Ovary (tissue), 9 donors: ENCODE data around the gene JAG2. TPM values are rescaled to one million over a fixed set of nuclear protein-coding genes. Genes with fewer than 3 reads are reported as not detected.

Experiments
- DNase-seq, 5 donors: peaks; one replicate each; pipeline ENCODE4 v3.0.0-alpha.2; 2019 to 2020
- H3K27ac ChIP-seq, 2 donors: fragments of 200-600 bp; one replicate each; pipeline versions ENCODE4 v1.5.1 to v1.8.0; 2019 to 2022
- H3K27me3 ChIP-seq: fragments of 200-600 bp; one replicate; pipeline ENCODE4 v1.8.0; 2022
- H3K36me3 ChIP-seq: fragments of 200-600 bp; sonication (generic); one replicate; pipeline ENCODE4 v1.5.1; 2019
- H3K4me1 ChIP-seq: one replicate; pipeline ENCODE4 v1.8.1; 2013; ENCODE audit warnings: mild to moderate bottlenecking, moderate library complexity; ENCODE audit not compliant: insufficient read depth
- H3K4me3 ChIP-seq: fragments of 200-600 bp; sonication (generic); one replicate; pipeline ENCODE4 v1.5.1; 2017
- H3K9me3 ChIP-seq, 2 donors: fragments of 200-600 bp in 1 of 2; sonication (generic) in 1 of 2; one replicate each; pipeline versions ENCODE4 v1.5.1 to v1.8.1; 2013 to 2019; ENCODE audit warnings: mild to moderate bottlenecking in 1 of 2, moderate library complexity in 1 of 2
- CTCF ChIP-seq, 3 donors: fragments of 450-650 bp in 2 of 3; fragments of 200-600 bp in 1 of 3; IDR thresholded peaks; one replicate each; pipeline versions ENCODE4 v1.5.1 to v1.8.0; 2016 to 2022; ENCODE audit warnings: antibody characterized with exemption in 3 of 3, mild to moderate bottlenecking in 1 of 3
- EP300 ChIP-seq: sonication (generic); formaldehyde crosslinking; IDR thresholded peaks from one replicate; pipeline ENCODE4 v1.6.1; 2017; ENCODE audit warnings: antibody characterized with exemption
- POLR2A ChIP-seq: fragments of 450-650 bp; IDR thresholded peaks from one replicate; pipeline ENCODE4 v1.6.1; 2017; ENCODE audit warnings: antibody characterized with exemption, mild to moderate bottlenecking, moderate library complexity
- WGBS, 3 donors: extraction: QIAGEN DNeasy Blood & Tissue Kit in 1 of 3; methylation state at CpG; one replicate each; pipeline versions ENCODE4 v1.1.5 to v1.1.7; 2013 to 2017; 5-methylcytosine and 5-hydroxymethylcytosine counted together
- intact Hi-C, 4 donors: fragments of 100-400 bp; cut with DNase I; formaldehyde crosslinking; loops; one replicate each; pipeline versions ENCODE4 v1.11.0 to v1.15.1; 2022 to 2023
- polyA plus RNA-seq, 2 donors: library from polyadenylated mRNA; stranded (reverse); fragments of 200-250 nt in 1 of 2; fragments of 350-450 nt in 1 of 2; fragmentation: Illumina TruSeq in 1 of 2; extraction: RNeasy Lipid Tissue Mini Kit (QIAGEN cat#74804) in 1 of 2; gene quantifications; one replicate each; pipeline ENCODE4 v1.2.3, GENCODE V29; 2013 to 2014
- total RNA-seq, 7 donors: library from RNA; depleted of rRNA in 2 of 7; stranded (reverse); fragments of >200 nt in 2 of 7; fragmentation: NEBNext Ultra II Directional in 3 of 7; extraction: Animal tissue kit (Norgen Biotek cat#: 25700) in 3 of 7; gene quantifications; one replicate each; pipeline versions ENCODE4 v1.1.0 to v1.2.4, GENCODE V29; 2016 to 2023
- donor health status: DM: no; HTN: no; CAD: no; lungs with moderate emphysema.
- donor health status: DM: no; HTN: no; CAD: no.
- donor health status: Bipolar disorder and iron deficiency.
- donor health status: DM: yes; HTN: yes; CAD: no.
- donor health status: DM: no; HTN: no; CAD: no.
- donor health status: DM: yes; HTN: yes; CAD: no.

The JAG2 gene
- total and polyA plus RNA-seq, 9 donors = 0.78 to 10.2 (median 6.5) TPM

- intact Hi-C loops = no loop called here
- no peaks in the 10 kb centered on the region for H3K27me3 ChIP-seq
- DNase-seq = peak in 2 of 5 donors; percentile 10 to 31
- no peaks in the 10 kb centered on the region for H3K9me3 ChIP-seq
- H3K4me1 ChIP-seq = no peaks in the 10 kb centered on the region
- TF ChIP-seq CTCF (IDR thresholded peaks at IDR 0.05) (no peak), POLR2A (no peak), EP300 (no peak)
- H3K36me3 ChIP-seq = no peaks in the 10 kb centered on the region
- 89 to 93% (median 91%) methylated on average over 27 to 28 of the region's 28 CpGs for WGBS, 3 donors
- H3K4me3 ChIP-seq = no peak overlapping the region
- no peak overlapping the region for H3K27ac ChIP-seq
Measured at GRCh38 chr14:105145381-105146180, 23.0 kb downstream of the JAG2 start.

- DNase-seq = peak in 1 of 5 donors; percentile 21
- H3K9me3 ChIP-seq = peaks cover 0 to 1% of the 10 kb centered on the region in 2 donors
- no peaks in the 10 kb centered on the region for H3K36me3 ChIP-seq
- H3K27me3 ChIP-seq = no peaks in the 10 kb centered on the region
- no peak for TF ChIP-seq EP300
- no peak for TF ChIP-seq POLR2A
- no peak for TF ChIP-seq CTCF (IDR thresholded peaks at IDR 0.05)
- no peak overlapping the region for H3K4me3 ChIP-seq
- intact Hi-C loops = no loop called here
- WGBS, 3 donors = 88 to 92% (median 90%) methylated on average over 27 to 32 of the region's 32 CpGs
- H3K27ac ChIP-seq = no peak overlapping the region
- H3K4me1 ChIP-seq = no peaks in the 10 kb centered on the region
Measured at GRCh38 chr14:105144666-105145380, 23.8 kb downstream of the JAG2 start.

GRCh38 chr14:105144026-105144665 lies 24.4 kb downstream of the JAG2 start:
- H3K27ac ChIP-seq = no peak overlapping the region
- 88 to 89% (median 89%) methylated on average over 16 of the region's 16 CpGs for WGBS, 3 donors
- H3K9me3 ChIP-seq = peaks cover 0 to 3% of the 10 kb centered on the region in 2 donors
- no peak for DNase-seq
- H3K4me3 ChIP-seq = no peak overlapping the region
- no peaks in the 10 kb centered on the region for H3K27me3 ChIP-seq
- H3K4me1 ChIP-seq = no peaks in the 10 kb centered on the region
- H3K36me3 ChIP-seq = no peaks in the 10 kb centered on the region
- no peak for TF ChIP-seq EP300
- TF ChIP-seq CTCF (IDR thresholded peaks at IDR 0.05) = no peak
- TF ChIP-seq POLR2A = no peak
- intact Hi-C loops = no loop called here

- TF ChIP-seq CTCF (IDR thresholded peaks at IDR 0.05) (no peak), POLR2A (no peak), EP300 (no peak)
- H3K27me3 ChIP-seq = no peaks in the 10 kb centered on the region
Measured at GRCh38 chr14:105143451-105144025, 25.0 kb downstream of the JAG2 start.

More at GRCh38 chr14:105143451-105144025, 25.0 kb downstream of the JAG2 start:
- peak in 1 of 5 donors; percentile 22 for DNase-seq
- Histone ChIP-seq H3K9me3 (peaks cover 0 to 3% of the 10 kb centered on the region in 2 donors), H3K36me3 (no peaks in the 10 kb centered on the region), H3K27ac (no peak overlapping the region), H3K4me3 (no peak overlapping the region), H3K4me1 (no peaks in the 10 kb centered on the region)
- 89 to 93% (median 90%) methylated on average over 20 to 27 of the region's 27 CpGs for WGBS, 3 donors
- intact Hi-C loops = no loop called here
